Measurements from ENCODE around the gene AAK1.

DNA sequence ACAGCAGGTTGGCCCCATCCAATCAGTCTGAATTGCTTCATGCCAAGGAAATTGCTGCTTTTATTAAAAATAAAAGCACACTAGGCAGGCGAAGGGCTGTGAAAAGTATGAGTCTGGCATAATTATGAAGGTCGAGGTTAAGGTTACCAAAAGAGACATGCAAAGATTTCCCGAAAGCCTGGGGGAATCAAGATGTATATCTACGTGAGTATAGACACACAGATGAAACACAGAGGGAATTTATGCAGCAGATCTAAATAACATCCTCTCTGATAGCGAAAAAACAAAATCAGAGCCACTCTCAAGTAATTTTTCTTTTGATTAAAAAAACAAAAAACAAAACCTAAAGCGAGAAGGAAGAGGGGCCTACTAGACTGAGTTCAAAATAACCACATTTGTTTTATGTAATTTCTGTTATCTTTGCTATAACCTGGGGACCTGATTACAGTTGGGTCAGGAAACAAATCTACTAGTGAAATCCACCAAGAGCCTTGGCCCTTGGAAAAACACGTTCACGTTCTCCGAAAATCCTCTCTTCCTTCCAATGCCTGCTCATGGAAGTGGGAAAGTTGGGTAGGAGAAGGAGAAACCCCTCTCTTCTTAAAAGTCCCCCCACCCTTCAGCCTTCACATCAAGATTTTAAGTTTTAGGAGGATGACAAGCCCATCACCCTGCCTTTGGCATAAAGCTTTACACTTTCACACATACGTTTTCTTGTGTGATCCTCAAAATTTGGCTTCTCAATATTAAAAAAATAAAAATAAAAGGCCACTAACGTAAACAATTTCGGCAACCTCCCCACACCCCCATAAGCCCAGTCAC lies 1.4 kb downstream of the AAK1 start:
- TF ChIP-seq, protein P1, sequence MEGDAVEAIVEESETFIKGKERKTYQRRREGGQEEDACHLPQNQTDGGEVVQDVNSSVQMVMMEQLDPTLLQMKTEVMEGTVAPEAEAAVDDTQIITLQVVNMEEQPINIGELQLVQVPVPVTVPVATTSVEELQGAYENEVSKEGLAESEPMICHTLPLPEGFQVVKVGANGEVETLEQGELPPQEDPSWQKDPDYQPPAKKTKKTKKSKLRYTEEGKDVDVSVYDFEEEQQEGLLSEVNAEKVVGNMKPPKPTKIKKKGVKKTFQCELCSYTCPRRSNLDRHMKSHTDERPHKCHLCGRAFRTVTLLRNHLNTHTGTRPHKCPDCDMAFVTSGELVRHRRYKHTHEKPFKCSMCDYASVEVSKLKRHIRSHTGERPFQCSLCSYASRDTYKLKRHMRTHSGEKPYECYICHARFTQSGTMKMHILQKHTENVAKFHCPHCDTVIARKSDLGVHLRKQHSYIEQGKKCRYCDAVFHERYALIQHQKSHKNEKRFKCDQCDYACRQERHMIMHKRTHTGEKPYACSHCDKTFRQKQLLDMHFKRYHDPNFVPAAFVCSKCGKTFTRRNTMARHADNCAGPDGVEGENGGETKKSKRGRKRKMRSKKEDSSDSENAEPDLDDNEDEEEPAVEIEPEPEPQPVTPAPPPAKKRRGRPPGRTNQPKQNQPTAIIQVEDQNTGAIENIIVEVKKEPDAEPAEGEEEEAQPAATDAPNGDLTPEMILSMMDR (conservative IDR thresholded peaks at IDR 0.05; ENCODE audit: low read depth, low read length), result no peak
- TF ChIP-seq EZH2 (IDR thresholded peaks at IDR 0.05; ENCODE audit: borderline replicate concordance, low read depth, low read length, poor library complexity, severe bottlenecking), result no peak

All from A673 (cell line).